Astrocyte of the cerebellum (primary cell): ENCODE results near the gene DLG2.

Source experiments
- DNase-seq: peaks from one replicate; pipeline ENCODE4 v3.0.0-alpha.2; 2011; ENCODE audit warnings: low read depth
- H3K4me3 ChIP-seq: 2 replicates; pipeline ENCODE4 v1.5.1; 2011; ENCODE audit warnings: mild to moderate bottlenecking, low read depth, low read length, moderate library complexity
- CTCF ChIP-seq: IDR thresholded peaks from 2 replicates; pipeline ENCODE4 v1.5.1; 2012; ENCODE audit warnings: low read length, low read depth, moderate library complexity, mild to moderate bottlenecking; ENCODE audit errors: missing control alignments
- in situ Hi-C: cut with HindIII; loops from 2 replicates; pipeline ENCODE4 v1.10.0; 2017; ENCODE audit warnings: low sequenced_read_pairs

Gene DLG2

GRCh38 chr11:84837402-84838069 lies 789.6 kb downstream of the DLG2 start:
- H3K4me3 ChIP-seq: no peak overlapping the region
- no peak for DNase-seq
- in situ Hi-C loops: no loop called here
- TF ChIP-seq CTCF: no peak

GRCh38 chr11:84836371-84836770 lies 790.8 kb downstream of the DLG2 start:
- TF ChIP-seq CTCF: no peak
- in situ Hi-C loops: no loop called here
- no peak for DNase-seq
- no peak overlapping the region for H3K4me3 ChIP-seq

GRCh38 chr11:84833488-84834088 lies 793.6 kb downstream of the DLG2 start:
- TF ChIP-seq CTCF: no peak
- no peak for DNase-seq
- in situ Hi-C loops: no loop called here
- no peak overlapping the region for H3K4me3 ChIP-seq

GRCh38 chr11:84830372-84830771 lies 796.8 kb downstream of the DLG2 start:
- no peak overlapping the region for H3K4me3 ChIP-seq
- in situ Hi-C loops: no loop called here
- TF ChIP-seq CTCF: no peak
- no peak for DNase-seq

GRCh38 chr11:84829162-84829561 lies 798.0 kb downstream of the DLG2 start:
- in situ Hi-C loops: no loop called here
- no peak for TF ChIP-seq CTCF
- no peak for DNase-seq
- no peak overlapping the region for H3K4me3 ChIP-seq

- no peak for TF ChIP-seq CTCF
- in situ Hi-C loops: no loop called here
- DNase-seq: no peak
- H3K4me3 ChIP-seq: no peak overlapping the region
These were observed 798.5 kb downstream of the DLG2 start for GRCh38 chr11:84828616-84829015.
